ENCODE measurements around the gene MAP7D3.

DNA sequence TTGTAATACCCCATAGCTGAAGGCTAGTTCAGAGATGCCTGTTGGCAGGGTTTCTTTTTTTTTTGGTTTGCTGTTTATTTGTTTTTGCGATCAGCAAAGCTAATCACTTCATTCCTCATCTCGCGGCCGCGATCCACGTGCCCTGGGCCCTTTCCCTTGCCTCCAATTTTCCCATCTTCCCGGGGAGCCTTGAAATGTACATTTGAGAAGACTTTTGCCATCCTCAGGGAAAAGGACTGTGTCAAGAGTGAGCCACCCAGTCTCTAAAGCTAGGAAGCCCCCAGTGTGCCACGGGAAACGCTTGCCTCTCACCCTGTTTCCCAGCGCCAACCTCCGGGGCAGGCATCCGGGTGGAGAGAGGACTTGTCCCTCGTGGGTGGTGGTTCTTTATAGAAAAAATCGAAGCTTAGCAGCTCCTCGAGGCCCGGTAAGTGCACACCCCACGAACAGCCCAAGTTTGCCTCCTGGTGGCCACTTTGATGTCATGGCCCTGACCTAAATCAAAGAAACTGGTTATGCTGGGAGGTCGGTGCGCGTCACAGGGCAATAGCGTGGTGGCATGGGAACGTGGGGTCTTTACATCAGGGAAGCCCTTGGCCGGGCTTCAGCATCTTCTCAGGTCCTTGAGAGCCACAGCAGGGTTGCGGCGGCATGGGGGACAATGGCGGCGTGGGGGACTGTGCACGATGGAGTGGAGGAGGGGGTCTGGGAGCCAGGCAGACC, 42.0 kb downstream of the MAP7D3 start:
- no peak for TF ChIP-seq POLR2A (IDR thresholded peaks at IDR 0.05; ENCODE audit: low read depth)
- peak; percentile 52 to 76 for TF ChIP-seq POLR2AphosphoS5 (IDR thresholded peaks at IDR 0.05)
- no peak for TF ChIP-seq EP300 (IDR thresholded peaks at IDR 0.05)
- TF ChIP-seq, protein P1, sequence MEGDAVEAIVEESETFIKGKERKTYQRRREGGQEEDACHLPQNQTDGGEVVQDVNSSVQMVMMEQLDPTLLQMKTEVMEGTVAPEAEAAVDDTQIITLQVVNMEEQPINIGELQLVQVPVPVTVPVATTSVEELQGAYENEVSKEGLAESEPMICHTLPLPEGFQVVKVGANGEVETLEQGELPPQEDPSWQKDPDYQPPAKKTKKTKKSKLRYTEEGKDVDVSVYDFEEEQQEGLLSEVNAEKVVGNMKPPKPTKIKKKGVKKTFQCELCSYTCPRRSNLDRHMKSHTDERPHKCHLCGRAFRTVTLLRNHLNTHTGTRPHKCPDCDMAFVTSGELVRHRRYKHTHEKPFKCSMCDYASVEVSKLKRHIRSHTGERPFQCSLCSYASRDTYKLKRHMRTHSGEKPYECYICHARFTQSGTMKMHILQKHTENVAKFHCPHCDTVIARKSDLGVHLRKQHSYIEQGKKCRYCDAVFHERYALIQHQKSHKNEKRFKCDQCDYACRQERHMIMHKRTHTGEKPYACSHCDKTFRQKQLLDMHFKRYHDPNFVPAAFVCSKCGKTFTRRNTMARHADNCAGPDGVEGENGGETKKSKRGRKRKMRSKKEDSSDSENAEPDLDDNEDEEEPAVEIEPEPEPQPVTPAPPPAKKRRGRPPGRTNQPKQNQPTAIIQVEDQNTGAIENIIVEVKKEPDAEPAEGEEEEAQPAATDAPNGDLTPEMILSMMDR (IDR thresholded peaks at IDR 0.05): peak; percentile 57 to 61 (median 59)

All from esophagus muscularis mucosa (tissue), 4 donors.